AG10803 (cell line): ENCODE data around the gene GSTA2.
"Not testable (repeated sequence)": the region's sequence is repeated elsewhere in the genome, so short reads cannot be mapped to it uniquely, and the experiment has no call there.

Source experiments
- DNase-seq: peaks from one replicate; pipeline ENCODE4 v3.0.0; 2010; ENCODE audit warnings: low read depth
- H3K4me3 ChIP-seq: 2 replicates; pipeline ENCODE4 v1.5.1; 2011; ENCODE audit warnings: mild to moderate bottlenecking, low read length, control low read depth
- CTCF ChIP-seq: conservative IDR thresholded peaks from 2 replicates; pipeline ENCODE4 v1.5.1; 2011; ENCODE audit warnings: mild to moderate bottlenecking, low read length, control low read depth, inconsistent platforms

Gene GSTA2

GRCh38 chr6:52726193-52726542 is 37.1 kb downstream of the GSTA2 start:
- no peak for TF ChIP-seq CTCF
- no peak overlapping the region for H3K4me3 ChIP-seq
- no peak for DNase-seq

GRCh38 chr6:52725535-52726192 is 37.6 kb downstream of the GSTA2 start:
- no peak for TF ChIP-seq CTCF
- H3K4me3 ChIP-seq, result no peak overlapping the region
- DNase-seq, result peak; percentile 25

GRCh38 chr6:52725143-52725534 is 38.1 kb downstream of the GSTA2 start:
- DNase-seq, result peak; percentile 29
- no peak for TF ChIP-seq CTCF
- H3K4me3 ChIP-seq, result no peak overlapping the region

GRCh38 chr6:52724406-52725121 is 38.7 kb downstream of the GSTA2 start:
- TF ChIP-seq CTCF, result peak; percentile 63

GRCh38 chr6:52724042-52724405 is 39.3 kb downstream of the GSTA2 start:
- no peak for TF ChIP-seq CTCF
- DNase-seq, result peak; percentile 96
- H3K4me3 ChIP-seq, result no peak overlapping the region

More at GRCh38 chr6:52724406-52725121, 38.7 kb downstream of the GSTA2 start:
- no peak overlapping the region for H3K4me3 ChIP-seq
- peak; percentile 79 for DNase-seq

GRCh38 chr6:52720321-52720720 is 43.0 kb downstream of the GSTA2 start:
- no peak overlapping the region for H3K4me3 ChIP-seq
- TF ChIP-seq CTCF, result no peak
- DNase-seq, result no peak

GRCh38 chr6:52718550-52718949 is 44.7 kb downstream of the GSTA2 start:
- DNase-seq, result peak; percentile 42
- no peak for TF ChIP-seq CTCF
- no peak overlapping the region for H3K4me3 ChIP-seq

- DNase-seq, H3K4me3 ChIP-seq: not testable (repeated sequence)
Observed at GRCh38 chr6:52714761-52715160, 48.5 kb downstream of the GSTA2 start.
